GM10266 (cell line): ENCODE measurements around the gene GPRASP2.
"Not testable (repeated sequence)": the region's sequence is repeated elsewhere in the genome, so short reads cannot be mapped to it uniquely, and the experiment has no call there.

Experiments
- DNase-seq: peaks from one replicate; pipeline ENCODE4 v3.0.0; 2012; ENCODE audit errors: extremely low spot score
- CTCF ChIP-seq: IDR thresholded peaks from 2 replicates; pipeline ENCODE4 v1.5.1; 2012; ENCODE audit warnings: mild to moderate bottlenecking, low read depth; ENCODE audit not compliant: control insufficient read depth, insufficient read depth; ENCODE audit errors: missing control alignments

GPRASP2 gene

GRCh38 chrX:102697494-102697893, 14.8 kb upstream of the GPRASP2 start:
- TF ChIP-seq CTCF, result no peak
- DNase-seq, result no peak

- DNase-seq, result no peak
- no peak for TF ChIP-seq CTCF
Measured at GRCh38 chrX:102708900-102709299, 3.3 kb upstream of the GPRASP2 start.

GRCh38 chrX:102711872-102712215, 404 bp upstream of the GPRASP2 start:
- no peak for TF ChIP-seq CTCF
- no peak for DNase-seq

- no peak for TF ChIP-seq CTCF
- DNase-seq, result no peak
Measured at GRCh38 chrX:102712981-102713625, 855 bp downstream of the GPRASP2 start.

GRCh38 chrX:102714994-102715393, 2.7 kb downstream of the GPRASP2 start:
- TF ChIP-seq CTCF, result no peak
- DNase-seq, result no peak

GRCh38 chrX:102715967-102716366, 3.7 kb downstream of the GPRASP2 start:
- DNase-seq, result no peak
- TF ChIP-seq CTCF, result no peak

GRCh38 chrX:102720237-102721168, 8.3 kb downstream of the GPRASP2 start, which contains the start of gene GPRASP3:
TSS of gene GPRASP3 (plus strand) at chrX:102720743. CDS start at chrX:102748996, 28,253 bp downstream.
- no peak for TF ChIP-seq CTCF

GRCh38 chrX:102721169-102721506, 8.9 kb downstream of the GPRASP2 start:
- DNase-seq, result not testable (repeated sequence)

More at GRCh38 chrX:102720237-102721168, 8.3 kb downstream of the GPRASP2 start, which contains the start of gene GPRASP3:
- DNase-seq, result no peak
